ENCODE results near the gene DBF4B.

- TF ChIP-seq CTCF (IDR thresholded peaks at IDR 0.05) (no peak), POLR2A (IDR thresholded peaks at IDR 0.05) (no peak), EP300 (IDR thresholded peaks at IDR 0.05) (no peak)
Measured at GRCh38 chr17:44693609-44694008, 14.9 kb upstream of the DBF4B start.

All from sigmoid colon (tissue), 4 donors.